Esophagus muscularis mucosa (tissue), 3 donors: ENCODE results near the gene C21orf58.

Source experiments
- CTCF ChIP-seq, 3 experiments: fragments of 200-600 bp in 2 of 3; fragments of 450-650 bp in 1 of 3; sonication (generic) in 2 of 3; IDR thresholded peaks; one replicate each; pipeline ENCODE4 v1.5.1; 2017 to 2019; ENCODE audit warnings: antibody characterized with exemption in 3 of 3, mild to moderate bottlenecking in 2 of 3, moderate library complexity in 1 of 3
- POLR2A ChIP-seq: fragments of 450-650 bp; IDR thresholded peaks from one replicate; pipeline ENCODE4 v1.6.1; 2017; ENCODE audit warnings: antibody characterized with exemption, moderate library complexity, mild to moderate bottlenecking, low read depth
- POLR2AphosphoS5 ChIP-seq, 2 donors: sonication (generic); formaldehyde crosslinking; IDR thresholded peaks; one replicate each; pipeline ENCODE4 v1.6.1; 2017; ENCODE audit warnings: antibody characterized with exemption in 2 of 2

DNA sequence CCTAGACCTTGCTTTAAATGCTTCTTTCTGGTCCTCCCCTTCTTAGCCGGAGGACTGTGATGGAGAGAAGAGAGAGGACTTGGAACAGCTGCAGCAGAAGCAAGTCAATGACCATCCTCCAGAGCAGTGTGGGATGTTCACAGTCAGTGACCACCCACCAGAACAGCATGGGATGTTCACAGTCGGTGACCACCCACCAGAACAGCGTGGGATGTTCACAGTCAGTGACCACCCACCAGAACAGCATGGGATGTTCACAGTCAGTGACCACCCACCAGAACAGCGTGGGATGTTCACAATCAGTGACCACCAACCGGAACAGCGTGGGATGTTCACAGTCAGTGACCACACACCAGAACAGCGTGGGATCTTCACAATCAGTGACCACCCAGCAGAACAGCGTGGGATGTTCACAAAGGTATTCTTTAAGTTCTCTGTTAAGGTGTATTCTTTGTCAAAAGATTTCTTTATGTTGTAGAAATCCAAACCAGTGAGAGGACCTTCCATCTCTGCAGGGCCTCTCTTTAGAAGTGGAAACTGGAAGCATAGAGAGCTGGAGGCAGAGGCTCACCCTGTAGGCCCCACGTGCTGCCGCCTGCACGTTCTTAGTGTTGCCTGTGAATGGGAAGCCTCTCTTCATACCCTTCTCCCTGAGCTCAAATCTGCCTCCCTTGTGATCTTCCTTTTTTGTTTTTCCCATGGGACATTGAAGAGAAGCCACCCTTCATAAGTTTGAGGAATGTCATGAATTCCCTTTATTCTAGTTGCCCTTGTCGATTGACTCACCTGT lies 10.9 kb upstream of the C21orf58 start:
- TF ChIP-seq POLR2AphosphoS5 (IDR thresholded peaks at IDR 0.05) (no peak), POLR2A (no peak), CTCF (IDR thresholded peaks at IDR 0.05) (no peak)
